Measurements from ENCODE around the gene SPIN1. TPM values are rescaled to one million over a fixed set of nuclear protein-coding genes. Genes with fewer than 3 reads are reported as not detected.

The SPIN1 gene
- total RNA-seq, 1 experiment from 2014 or later: 84.5 TPM

- DNase-seq (ENCODE audit: low spot score): peak; percentile 34
- in situ Hi-C loops (cut with HindIII; ENCODE audit: low sequenced_read_pairs): no loop called here
Observed at GRCh38 chr9:88476491-88477271, 88.4 kb downstream of the SPIN1 start.

DNA sequence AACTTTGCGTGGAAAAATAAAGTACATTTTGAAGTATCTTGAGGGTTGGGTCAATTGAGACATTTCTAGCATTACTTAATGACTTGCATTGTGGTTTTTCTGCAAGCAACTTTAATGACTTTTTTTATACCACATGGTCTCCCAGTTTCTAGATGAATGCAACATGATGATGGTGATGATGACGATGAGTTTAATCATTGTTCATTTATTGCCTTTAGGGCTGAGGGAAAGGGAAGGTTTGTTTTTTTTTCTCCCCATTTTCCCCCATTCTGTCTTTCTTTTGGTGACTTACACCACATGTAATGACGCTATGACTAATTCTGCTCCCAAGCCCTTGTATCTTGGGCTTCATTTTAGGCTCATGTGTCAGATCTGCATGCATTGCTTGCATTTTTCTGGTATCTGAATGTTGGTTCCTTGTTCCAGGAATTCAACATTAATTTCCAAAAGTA is 89.1 kb downstream of the SPIN1 start:
- no peak for DNase-seq (ENCODE audit: low spot score)
- in situ Hi-C loops (cut with HindIII; ENCODE audit: low sequenced_read_pairs): no loop called here

DNA sequence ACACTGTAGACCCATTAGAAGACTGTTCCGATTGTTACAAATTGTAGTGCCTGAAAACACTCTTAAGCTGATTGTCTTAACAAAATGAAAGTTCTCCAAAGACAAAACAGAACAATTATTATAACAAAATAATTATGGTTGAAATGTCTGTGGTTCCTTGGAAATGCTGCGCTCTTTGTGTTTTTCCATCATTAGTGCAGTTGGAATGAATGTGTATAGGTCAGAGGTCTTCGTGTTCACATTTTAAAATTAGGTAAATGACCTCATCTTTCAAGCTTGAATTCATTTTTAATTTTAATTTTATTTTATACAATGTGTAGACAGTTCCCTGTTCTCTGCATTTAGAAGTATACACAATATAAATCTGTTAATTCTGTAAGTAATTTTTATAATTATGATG is 90.0 kb downstream of the SPIN1 start:
- in situ Hi-C loops (cut with HindIII; ENCODE audit: low sequenced_read_pairs): no loop called here
- DNase-seq (ENCODE audit: low spot score): no peak

DNA sequence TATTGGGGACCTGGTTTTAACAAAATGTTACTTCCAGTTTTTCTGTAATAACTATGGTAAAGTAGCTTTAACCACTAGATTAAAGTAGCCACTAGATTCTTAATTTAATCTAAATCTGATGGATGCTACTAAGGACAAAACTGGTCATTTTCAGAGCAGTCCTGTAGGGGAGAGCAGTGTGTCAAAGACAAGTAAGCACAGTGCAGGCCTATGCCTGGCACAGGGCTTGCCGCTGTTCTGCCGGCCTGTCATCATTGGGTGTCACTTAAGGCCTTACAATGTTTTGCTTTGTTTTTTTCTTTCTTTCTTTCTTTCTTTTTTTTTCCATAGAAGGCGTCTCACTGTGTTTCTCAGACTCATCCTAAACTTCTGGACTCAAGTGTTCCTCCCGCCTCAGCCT is 93.7 kb downstream of the SPIN1 start:
- DNase-seq (ENCODE audit: low spot score): no peak
- in situ Hi-C loops (cut with HindIII; ENCODE audit: low sequenced_read_pairs): no loop called here

GRCh38 chr9:88488166-88488565 is 99.9 kb downstream of the SPIN1 start:
- no peak for DNase-seq (ENCODE audit: low spot score)

DNA sequence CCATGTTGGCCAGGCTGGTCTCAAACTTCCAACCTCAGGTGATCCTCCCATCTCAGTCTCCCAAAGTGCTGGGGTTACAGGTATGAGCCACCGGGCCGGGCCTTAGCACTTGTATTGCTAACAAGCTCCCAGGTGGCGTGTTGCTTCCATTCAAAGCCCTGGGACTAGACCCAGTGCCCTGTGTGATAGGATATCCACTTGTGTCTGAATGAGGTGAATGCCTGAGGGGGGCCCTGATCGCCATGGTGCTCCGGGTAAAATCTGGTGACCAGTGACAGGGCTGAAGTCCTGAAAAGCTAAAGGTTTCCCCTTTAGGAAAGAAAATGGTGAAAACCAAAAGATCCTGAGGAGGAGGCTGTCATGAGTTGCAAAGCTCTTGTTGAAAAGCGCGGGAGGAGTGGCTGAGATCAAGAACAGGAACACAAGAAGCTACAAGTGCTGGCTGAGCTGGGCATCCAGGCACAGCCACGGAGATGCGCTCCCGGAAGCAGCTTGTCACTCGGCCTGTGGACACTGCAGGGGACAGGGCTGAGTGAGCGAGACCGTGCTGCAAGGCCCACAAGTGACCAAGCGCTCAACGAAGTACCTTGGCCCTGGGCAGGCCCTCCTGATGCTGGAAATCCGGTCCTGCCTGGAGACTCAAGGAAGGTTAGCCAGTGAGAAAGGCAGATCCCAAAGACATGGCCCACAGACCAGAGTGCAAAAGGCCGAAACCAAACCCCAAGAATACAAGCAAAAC is 106.9 kb downstream of the SPIN1 start:
- no peak for DNase-seq (ENCODE audit: low spot score)

More at GRCh38 chr9:88488166-88488565, 99.9 kb downstream of the SPIN1 start:
- in situ Hi-C loops (cut with HindIII; ENCODE audit: low sequenced_read_pairs): no loop called here

DNA sequence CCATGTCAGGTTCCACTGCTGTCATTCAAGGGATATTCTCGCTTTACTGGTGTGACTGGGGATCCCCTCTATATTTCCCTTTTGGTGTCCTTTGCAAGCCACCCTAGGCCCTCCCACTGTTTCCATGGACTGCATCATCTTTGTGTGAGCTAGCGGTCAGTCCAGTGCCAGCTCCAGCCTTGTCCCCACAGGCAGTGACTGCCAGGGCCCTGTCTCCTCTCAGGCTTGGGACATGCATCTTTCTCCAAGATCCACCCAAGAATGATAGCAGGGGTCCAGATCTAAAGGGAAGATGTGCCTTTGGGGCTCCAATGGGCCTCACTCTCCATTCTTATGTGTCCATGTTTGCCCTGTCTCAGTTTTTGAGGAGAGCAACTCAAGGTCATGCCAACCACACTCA is 109.0 kb downstream of the SPIN1 start:
- no peak for DNase-seq (ENCODE audit: low spot score)
- in situ Hi-C loops (cut with HindIII; ENCODE audit: low sequenced_read_pairs): no loop called here

More for the DNA sequence above, 106.9 kb downstream of the SPIN1 start:
- in situ Hi-C loops (cut with HindIII; ENCODE audit: low sequenced_read_pairs): no loop called here

- no peak for DNase-seq (ENCODE audit: low spot score)
- in situ Hi-C loops (cut with HindIII; ENCODE audit: low sequenced_read_pairs): no loop called here
Observed at GRCh38 chr9:88498880-88499279, 110.6 kb downstream of the SPIN1 start.

DNA sequence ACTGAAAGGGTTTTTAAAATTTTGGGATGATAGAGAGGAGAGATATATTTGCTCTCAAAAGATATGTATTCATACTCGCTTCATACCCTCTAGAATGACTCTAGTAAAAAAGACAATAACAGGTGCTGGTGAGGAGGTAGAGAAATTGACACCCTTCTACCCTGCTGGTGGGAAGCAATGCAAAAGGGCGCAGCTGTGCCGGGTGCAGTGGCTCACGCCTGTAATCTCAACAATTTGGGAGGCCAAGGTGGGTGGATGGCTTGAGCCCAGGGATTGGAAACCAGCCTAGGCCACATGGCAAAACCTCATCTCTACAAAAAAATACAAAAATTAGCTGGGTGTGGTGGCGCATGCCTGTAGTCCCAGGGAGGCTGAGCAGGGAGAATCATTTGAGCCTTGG is 112.8 kb downstream of the SPIN1 start:
- in situ Hi-C loops (cut with HindIII; ENCODE audit: low sequenced_read_pairs): no loop called here
- no peak for DNase-seq (ENCODE audit: low spot score)

DNA sequence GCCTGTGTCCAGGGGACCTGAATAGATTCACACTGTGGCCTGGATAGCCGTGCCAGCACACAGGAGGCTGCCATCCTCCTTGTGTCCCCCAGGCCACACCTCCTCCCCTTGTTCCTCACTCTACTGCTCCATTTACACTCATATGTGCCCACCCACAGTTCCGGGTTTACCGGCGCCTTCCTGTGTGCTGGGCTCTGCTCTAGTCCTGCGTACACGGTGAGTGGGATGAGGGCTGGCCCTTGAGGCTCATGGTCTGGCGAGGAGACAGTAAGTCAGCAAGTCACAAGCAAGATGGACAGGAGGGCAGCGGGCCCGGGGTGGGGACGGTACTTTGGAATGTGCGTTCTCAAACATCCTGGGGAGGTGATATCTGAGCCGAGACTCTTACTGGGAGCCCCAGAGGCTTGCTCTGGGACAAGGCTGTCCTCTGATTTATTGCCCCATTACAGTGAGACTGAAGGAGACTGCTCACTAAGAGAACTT is 114.3 kb downstream of the SPIN1 start:
- in situ Hi-C loops (cut with HindIII; ENCODE audit: low sequenced_read_pairs): no loop called here
- DNase-seq (ENCODE audit: low spot score): no peak

- no peak for DNase-seq (ENCODE audit: low spot score)
- in situ Hi-C loops (cut with HindIII; ENCODE audit: low sequenced_read_pairs): no loop called here
Observed at GRCh38 chr9:88503081-88503844, 115.0 kb downstream of the SPIN1 start.

- in situ Hi-C loops (cut with HindIII; ENCODE audit: low sequenced_read_pairs): no loop called here
- no peak for DNase-seq (ENCODE audit: low spot score)
Observed at GRCh38 chr9:88503845-88504764, 115.9 kb downstream of the SPIN1 start.

DNA sequence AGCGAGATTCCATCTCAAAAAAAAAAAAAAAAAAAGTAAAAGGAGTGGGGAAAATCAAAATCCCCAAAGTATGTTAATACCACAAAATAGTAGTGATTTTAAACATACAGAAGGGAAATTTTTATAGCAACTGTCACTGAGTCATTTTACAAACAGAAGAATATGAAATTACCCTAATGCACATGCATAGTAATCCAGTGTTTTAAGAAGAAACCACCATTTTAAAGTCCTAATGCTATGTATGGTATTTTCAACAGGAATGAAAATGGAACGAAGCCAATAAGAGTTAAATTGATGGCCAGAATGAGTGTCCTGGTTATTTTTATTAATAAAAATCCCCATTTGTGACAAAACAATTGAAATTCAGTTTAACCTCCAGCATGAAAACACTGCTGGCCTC is 120.1 kb downstream of the SPIN1 start:
- DNase-seq (ENCODE audit: low spot score): no peak
- in situ Hi-C loops (cut with HindIII; ENCODE audit: low sequenced_read_pairs): no loop called here

GRCh38 chr9:88511906-88512305 is 123.7 kb downstream of the SPIN1 start:
- no peak for DNase-seq (ENCODE audit: low spot score)
- in situ Hi-C loops (cut with HindIII; ENCODE audit: low sequenced_read_pairs): no loop called here

DNA sequence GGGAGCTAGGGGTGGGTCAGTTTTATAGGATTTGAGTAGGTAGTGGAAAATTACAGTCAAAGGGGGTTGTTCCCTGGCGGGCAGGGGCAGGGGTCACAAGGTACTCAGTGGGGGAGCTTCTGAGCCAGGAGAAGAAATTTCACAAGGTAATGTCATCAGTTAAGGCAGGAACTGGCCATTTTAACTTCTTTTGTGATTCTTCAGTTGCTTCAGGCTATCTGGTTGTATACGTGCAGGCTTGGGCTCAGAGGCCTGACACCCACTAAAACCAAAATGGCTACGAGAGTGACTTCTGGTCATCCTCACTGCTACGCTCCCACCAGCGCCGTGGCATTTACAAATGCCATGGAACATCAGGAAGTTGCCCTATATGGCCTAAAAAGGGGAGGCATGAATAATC is 126.0 kb downstream of the SPIN1 start:
- in situ Hi-C loops (cut with HindIII; ENCODE audit: low sequenced_read_pairs): no loop called here
- DNase-seq (ENCODE audit: low spot score): no peak

- DNase-seq (ENCODE audit: low spot score): no peak
- in situ Hi-C loops (cut with HindIII; ENCODE audit: low sequenced_read_pairs): no loop called here
Observed at GRCh38 chr9:88521308-88521707, 133.1 kb downstream of the SPIN1 start.

GRCh38 chr9:88522360-88522759 is 134.1 kb downstream of the SPIN1 start:
- in situ Hi-C loops (cut with HindIII; ENCODE audit: low sequenced_read_pairs): no loop called here
- no peak for DNase-seq (ENCODE audit: low spot score)

GRCh38 chr9:88523056-88523455 is 134.8 kb downstream of the SPIN1 start:
- no peak for DNase-seq (ENCODE audit: low spot score)
- in situ Hi-C loops (cut with HindIII; ENCODE audit: low sequenced_read_pairs): no loop called here

DNA sequence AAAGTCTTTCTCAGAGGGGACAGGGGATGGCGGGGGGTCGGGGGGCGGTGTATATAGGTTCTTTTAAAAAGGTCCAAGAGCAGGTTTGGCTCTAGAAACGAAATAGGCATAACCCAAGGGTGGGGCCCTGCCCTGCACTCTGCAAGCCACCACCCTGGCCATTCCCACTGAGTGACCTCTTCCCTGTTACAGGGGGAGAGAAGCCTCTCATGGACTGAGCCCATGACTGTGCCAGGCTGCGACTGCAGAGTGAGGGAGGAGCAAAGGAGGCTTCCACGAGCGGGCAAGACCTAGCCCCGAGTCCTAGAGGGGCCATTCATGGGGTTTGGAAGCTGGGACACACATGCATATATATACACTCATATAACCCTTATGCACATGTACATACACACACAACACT is 136.7 kb downstream of the SPIN1 start:
- no peak for DNase-seq (ENCODE audit: low spot score)
- in situ Hi-C loops (cut with HindIII; ENCODE audit: low sequenced_read_pairs): no loop called here

Data from G401 (cell line).